CD4-positive, alpha-beta T cell treated with Interleukin-15 for 4 hours (primary cell): ENCODE data around the gene PPP1R14C.

Source experiments
- DNase-seq: peaks from one replicate; pipeline ENCODE4 v3.0.0-alpha.2; 2020; ENCODE audit warnings: low spot score

The PPP1R14C gene

GRCh38 chr6:150138638-150139037, 4.2 kb upstream of the PPP1R14C start:
- no peak for DNase-seq

GRCh38 chr6:150139533-150139932, 3.3 kb upstream of the PPP1R14C start:
- no peak for DNase-seq

- no peak for DNase-seq
Observed at GRCh38 chr6:150140236-150140969, 2.4 kb upstream of the PPP1R14C start.

- DNase-seq: no peak
Observed at GRCh38 chr6:150142097-150142669, 661 bp upstream of the PPP1R14C start.

- no peak for DNase-seq
Observed at GRCh38 chr6:150143516-150144293, 861 bp downstream of the PPP1R14C start.

GRCh38 chr6:150144294-150144868, 1.5 kb downstream of the PPP1R14C start:
- DNase-seq: no peak

- DNase-seq: no peak
Observed at GRCh38 chr6:150145427-150145826, 2.6 kb downstream of the PPP1R14C start.

- no peak for DNase-seq
Observed at GRCh38 chr6:150145830-150146229, 3.0 kb downstream of the PPP1R14C start.

GRCh38 chr6:150146436-150146835, 3.6 kb downstream of the PPP1R14C start:
- no peak for DNase-seq

GRCh38 chr6:150149146-150149545, 6.3 kb downstream of the PPP1R14C start:
- no peak for DNase-seq

GRCh38 chr6:150150458-150150820, 7.6 kb downstream of the PPP1R14C start:
- DNase-seq: no peak

- no peak for DNase-seq
Observed at GRCh38 chr6:150150821-150151646, 8.2 kb downstream of the PPP1R14C start.

- no peak for DNase-seq
Observed at GRCh38 chr6:150152891-150153876, 10.3 kb downstream of the PPP1R14C start.

- no peak for DNase-seq
Observed at GRCh38 chr6:150153905-150154492, 11.2 kb downstream of the PPP1R14C start.

- no peak for DNase-seq
Observed at GRCh38 chr6:150156460-150156859, 13.6 kb downstream of the PPP1R14C start.

- DNase-seq: no peak
Observed at GRCh38 chr6:150157081-150157480, 14.2 kb downstream of the PPP1R14C start.

GRCh38 chr6:150159757-150160156, 16.9 kb downstream of the PPP1R14C start:
- DNase-seq: no peak

GRCh38 chr6:150163970-150164369, 21.1 kb downstream of the PPP1R14C start:
- no peak for DNase-seq

GRCh38 chr6:150165020-150165702, 22.3 kb downstream of the PPP1R14C start:
- no peak for DNase-seq

- no peak for DNase-seq
Observed at GRCh38 chr6:150167479-150167873, 24.6 kb downstream of the PPP1R14C start.
